HCT116 (cell line): ENCODE data around the gene IGFBPL1. TPM values are rescaled to one million over a fixed set of nuclear protein-coding genes. Genes with fewer than 3 reads are reported as not detected.
A peak's percentile ranks its signal among the peaks of the same experiment; 100 is the strongest.

Experiments used
- ATAC-seq: fragments of 200-7000 bp; cut with Tn5 transposase; 2 replicates; pipeline ENCODE4 v1.9.1; 2020; ENCODE audit warnings: mild to moderate bottlenecking, moderate library complexity
- BruUV-seq: library from RNA; stranded (reverse); fragments of 400-500 nt; replicated peaks from 2 replicates; lab custom pipeline; 2021; lab: Mats Ljungman, UMichigan
- CTCF ChIA-PET: fragments of 300-600 bp; sonication (Branson Sonifier 250); formaldehyde crosslinking; loops from one replicate; lab custom pipeline; 2021; ENCODE audit warnings: antibody characterized with exemption; lab: Charles Lee
- POLR2A ChIA-PET: fragments of 300-600, 350-600 bp; sonication (Branson Sonifier 250); formaldehyde crosslinking; loops from one replicate; lab custom pipeline; 2021; ENCODE audit warnings: antibody characterized with exemption; lab: Charles Lee
- RAD21 ChIA-PET, 2 experiments: fragments of 300-600 bp; sonication (Branson Sonifier 250); formaldehyde crosslinking; loops; one replicate each; lab custom pipeline; 2023; ENCODE audit warnings: low total read pairs in 2 of 2; ENCODE audit not compliant: uncharacterized antibody in 2 of 2, unreplicated experiment in 2 of 2, low non-redundant PET in 1 of 2; lab: Charles Lee
- DNase-seq: peaks from one replicate; pipeline ENCODE4 v3.0.0-alpha.2; 2010; ENCODE audit warnings: low read depth, low spot score
- H2AFZ ChIP-seq: fragments of 200-600 bp; shearing (Covaris generic), sonication (generic); 2 replicates; pipeline ENCODE4 v1.6.1; 2017; ENCODE audit warnings: low read depth, mixed run types, mixed read lengths, antibody characterized with exemption, low read length; ENCODE audit not compliant: poor library complexity, severe bottlenecking
- H3K27ac ChIP-seq: 2 replicates; pipeline ENCODE4 v1.5.1; 2012; ENCODE audit warnings: low read depth, low read length
- H3K27me3 ChIP-seq: fragments of 200-600 bp; sonication (generic); 2 replicates; pipeline ENCODE4 v1.6.1; 2016; ENCODE audit warnings: mixed run types, low read length, mixed read lengths; ENCODE audit not compliant: insufficient read depth
- H3K36me3 ChIP-seq, 2 experiments: fragments of 200-500 bp in 1 of 2; fragments of 200-600 bp in 1 of 2; sonication (Bioruptor generic) in 1 of 2; sonication (generic) in 1 of 2; 2 replicates each; pipeline versions ENCODE4 v1.5.1 to v1.6.1; 2014 to 2016; ENCODE audit warnings: low read length in 2 of 2, inconsistent platforms in 1 of 2, mixed read lengths in 1 of 2, mixed run types in 1 of 2; ENCODE audit not compliant: insufficient read depth in 2 of 2, control insufficient read depth in 1 of 2
- H3K4me1 ChIP-seq, 2 experiments: fragments of 200-600 bp in 1 of 2; sonication (generic) in 1 of 2; 2 replicates each; pipeline versions ENCODE4 v1.5.1 to v1.6.1; 2012 to 2017; ENCODE audit warnings: low read length in 2 of 2, inconsistent platforms in 1 of 2, mild to moderate bottlenecking in 1 of 2, mixed read lengths in 1 of 2, mixed run types in 1 of 2, moderate library complexity in 1 of 2; ENCODE audit not compliant: insufficient read depth in 2 of 2, control insufficient read depth in 1 of 2
- H3K4me2 ChIP-seq: fragments of 200-600 bp; sonication (generic); 2 replicates; pipeline ENCODE4 v1.6.1; 2017; ENCODE audit warnings: mixed run types, low read length, mixed read lengths
- H3K4me3 ChIP-seq, 2 experiments: fragments of 200-600 bp in 1 of 2; sonication (generic) in 1 of 2; replicated peaks in 1 of 2; 2 replicates each; pipeline ENCODE4 v1.5.1; 2011 to 2016; ENCODE audit warnings: low read length in 2 of 2, control low read depth in 1 of 2, low read depth in 1 of 2, mild to moderate bottlenecking in 1 of 2, mixed read lengths in 1 of 2, mixed run types in 1 of 2
- H3K79me2 ChIP-seq: fragments of 200-600 bp; sonication (generic); 2 replicates; pipeline ENCODE4 v1.6.1; 2017; ENCODE audit warnings: mild to moderate bottlenecking, mixed run types, low read length, moderate library complexity, mixed read lengths; ENCODE audit not compliant: insufficient read depth
- H3K9ac ChIP-seq: fragments of 200-600 bp; sonication (generic); 2 replicates; pipeline ENCODE4 v1.6.1; 2016; ENCODE audit warnings: low read length, mixed read lengths
- H3K9me2 ChIP-seq: fragments of 200-600 bp; sonication (generic), shearing (Covaris generic); 2 replicates; pipeline ENCODE4 v1.6.1; 2017; ENCODE audit warnings: mixed run types, mild to moderate bottlenecking, moderate library complexity; ENCODE audit not compliant: insufficient read depth
- H3K9me3 ChIP-seq, 2 experiments: fragments of 200-500 bp in 1 of 2; fragments of 200-600 bp in 1 of 2; sonication (Bioruptor generic) in 1 of 2; sonication (generic) in 1 of 2; 2 replicates each; pipeline ENCODE4 v1.6.1; 2014 to 2017; ENCODE audit warnings: low read length in 2 of 2, mixed read lengths in 2 of 2, inconsistent platforms in 1 of 2, low read depth in 1 of 2, mild to moderate bottlenecking in 1 of 2, mixed run types in 1 of 2, moderate library complexity in 1 of 2; ENCODE audit not compliant: control insufficient read depth in 1 of 2, insufficient read depth in 1 of 2
- H4K20me1 ChIP-seq: fragments of 200-600 bp; sonication (generic), shearing (Covaris generic); 2 replicates; pipeline ENCODE4 v1.6.1; 2017; ENCODE audit warnings: mixed run types, mild to moderate bottlenecking, moderate library complexity; ENCODE audit not compliant: insufficient read depth
- ATF3 ChIP-seq: IDR thresholded peaks from 2 replicates; pipeline ENCODE4 v1.6.1; 2012
- CBX3 ChIP-seq: IDR thresholded peaks from 2 replicates; pipeline ENCODE4 v1.6.1; 2012; ENCODE audit warnings: low read depth
- EGR1 ChIP-seq: IDR thresholded peaks from 2 replicates; pipeline ENCODE4 v1.6.1; 2012; ENCODE audit warnings: low read depth
- ELF1 ChIP-seq: IDR thresholded peaks from 2 replicates; pipeline ENCODE4 v1.6.1; 2012; ENCODE audit warnings: low read depth, borderline replicate concordance
- FOSL1 ChIP-seq: IDR thresholded peaks from 2 replicates; pipeline ENCODE4 v1.6.1; 2012; ENCODE audit warnings: low read depth
- JUND ChIP-seq: IDR thresholded peaks from 2 replicates; pipeline ENCODE4 v1.6.1; 2012
- RAD21 ChIP-seq: IDR thresholded peaks from 2 replicates; pipeline ENCODE4 v1.6.1; 2012; ENCODE audit warnings: low read depth, mild to moderate bottlenecking
- REST ChIP-seq: IDR thresholded peaks from 2 replicates; pipeline ENCODE4 v1.6.1; 2012; ENCODE audit warnings: low read depth
- SIN3A ChIP-seq: IDR thresholded peaks from 2 replicates; pipeline ENCODE4 v1.6.1; 2012; ENCODE audit warnings: low read depth
- SP1 ChIP-seq: IDR thresholded peaks from 2 replicates; pipeline ENCODE4 v1.6.1; 2012; ENCODE audit warnings: low read depth
- SRF ChIP-seq: IDR thresholded peaks from 2 replicates; pipeline ENCODE4 v1.6.1; 2012; ENCODE audit warnings: low read depth
- YY1 ChIP-seq: IDR thresholded peaks from 2 replicates; pipeline ENCODE4 v1.6.1; 2011; ENCODE audit warnings: low read length, low read depth, moderate library complexity, mild to moderate bottlenecking; ENCODE audit not compliant: insufficient replicate concordance; ENCODE audit errors: extremely low read depth
- ZFX ChIP-seq: fragments of 450-650 bp; IDR thresholded peaks from 2 replicates; pipeline ENCODE4 v1.6.1; 2017
- ZNF274 ChIP-seq: fragments of 200-500 bp; sonication (Bioruptor generic); IDR thresholded peaks from 2 replicates; pipeline ENCODE4 v1.6.1; 2014; ENCODE audit warnings: mild to moderate bottlenecking, low read depth, low read length, inconsistent platforms
- intact Hi-C: fragments of 100-400 bp; cut with micrococcal nuclease; formaldehyde crosslinking; loops from 2 replicates; pipeline ENCODE4 v1.10.0; 2022
- total RNA-seq: library from RNA; stranded (reverse); gene quantifications from one replicate; pipeline ENCODE4 v1.2.1, GENCODE V29; 2021; ENCODE audit not compliant: unreplicated experiment

IGFBPL1 gene
- total RNA-seq, 1 experiment from 2014 or later = not detected

GRCh38 chr9:38418366-38418765, 5.9 kb downstream of the IGFBPL1 start:
- no peak overlapping the region for H3K4me3 ChIP-seq
- ATAC-seq (no peak), DNase-seq (no peak)
- no peaks in the 10 kb centered on the region for H4K20me1 ChIP-seq
- no peaks in the 10 kb centered on the region for H3K9me3 ChIP-seq
- no peaks in the 10 kb centered on the region for H3K4me1 ChIP-seq
- no peak overlapping the region for H3K27ac ChIP-seq
- no peak overlapping the region for H2AFZ ChIP-seq
- intact Hi-C loops = no loop called here
- no peak overlapping the region for H3K9ac ChIP-seq
- BruUV-seq = no TSS peak
- ChIA-PET CTCF (interaction anchor here (1.3 kb wide), 1 partner anchor 10 kb away, joined by 3 read pairs; no protein-coding TSS in a partner anchor), RAD21 (interaction anchor here in 1 of 2 experiments (0.7 kb wide), 1 partner anchor 202 kb away, joined by 3 read pairs; the partner anchor contains the start of gene ANKRD18A), POLR2A (interaction anchor here (0.6 kb wide), 1 partner anchor 605 kb away, joined by 4 read pairs; no protein-coding TSS in a partner anchor)
- H3K36me3 ChIP-seq = no peaks in the 10 kb centered on the region
- peaks cover 5% of the 10 kb centered on the region; the same call in 1 of the 2 replicates for H3K27me3 ChIP-seq
- TF ChIP-seq FOSL1 (no peak), CBX3 (no peak), SRF (no peak), ATF3 (no peak), SP1 (no peak), ZNF274 (no peak), EGR1 (no peak), RAD21 (no peak)
- H3K79me2 ChIP-seq = no peaks in the 10 kb centered on the region
- no peaks in the 10 kb centered on the region for H3K9me2 ChIP-seq
- H3K4me2 ChIP-seq = no peak overlapping the region

- ChIA-PET CTCF (interaction anchor here (0.6 to 1.5 kb wide), 9 partner anchors 10 to 255 kb away, joined by 3 to 7 read pairs (median 3); partner anchors contain the start of gene ALDH1B1), RAD21 (no interaction called here), POLR2A (interaction anchor here (0.6 kb wide), 2 partner anchors 503 to 604 kb away, joined by 3 to 4 read pairs; no protein-coding TSS in a partner anchor)
- Histone ChIP-seq H3K27me3 (peaks cover 7% of the 10 kb centered on the region; the same call in 1 of the 2 replicates), H3K27ac (no peak overlapping the region), H3K4me3 (no peak overlapping the region), H3K4me2 (no peak overlapping the region), H3K9me2 (no peaks in the 10 kb centered on the region), H3K4me1 (no peaks in the 10 kb centered on the region), H3K79me2 (no peaks in the 10 kb centered on the region), H4K20me1 (no peaks in the 10 kb centered on the region), H3K9me3 (no peaks in the 10 kb centered on the region), H3K36me3 (no peaks in the 10 kb centered on the region), H3K9ac (no peak overlapping the region), H2AFZ (no peak overlapping the region)
- intact Hi-C loops = no loop called here
- no TSS peak for BruUV-seq
- DNase-seq (peak; percentile 35), ATAC-seq (peak; percentile 92)
- TF ChIP-seq CBX3 (no peak), SIN3A (no peak), YY1 (no peak), JUND (no peak), ZNF274 (no peak), REST (no peak), FOSL1 (no peak), ELF1 (no peak), ZFX (no peak), ATF3 (no peak)
Observed at GRCh38 chr9:38417003-38417945, 7.0 kb downstream of the IGFBPL1 start.
